ENCODE measurements around the gene UBLCP1. TPM values are rescaled to one million over a fixed set of nuclear protein-coding genes. Genes with fewer than 3 reads are reported as not detected.
"Not testable (repeated sequence)": the region's sequence is repeated elsewhere in the genome, so short reads cannot be mapped to it uniquely, and the experiment has no call there.

The UBLCP1 gene
- polyA plus RNA-seq, 2 of the 4 experiments (the other 2 are of a cell fraction) = 36.5 to 64.8 TPM

GRCh38 chr5:159227452-159227851, 35.6 kb upstream of the UBLCP1 start:
- Histone ChIP-seq H3K4me2 (no peak overlapping the region), H3K9me3 (0 out of 3 replicates have a peak, but pooled peaks cover 3% of the 10 kb centered on the region), H3K27ac (peak overlapping the region; percentile 52 to 82; a peak in 5 of 6 replicates), H3K4me3 (no peak overlapping the region), H3K4me1 (peaks cover 27% of the 10 kb centered on the region)
- ATAC-seq (no peak), FAIRE-seq (no peak), DNase-seq (ENCODE audit: low read depth in 1 of 2, low spot score in 1 of 2) (no peak)
- CTCF ChIA-PET = interaction anchor here (0.6 to 1.6 kb wide), 2 partner anchors 71 to 522 kb away, joined by 4 read pairs; no protein-coding TSS in a partner anchor
- 93% methylated on average over 3 of the region's 3 CpGs for WGBS (ENCODE audit: missing lambda C conversion rate)
- POLR2A ChIA-PET = no interaction called here
- TF ChIP-seq USF2 (IDR thresholded peaks at IDR 0.05) (no peak), HOXA7 (CRISPR knock-in tag; IDR thresholded peaks at IDR 0.05) (no peak), HES2 (IDR thresholded peaks at IDR 0.05) (no peak), ELK1 (IDR thresholded peaks at IDR 0.05; ENCODE audit: low read depth, low read length) (no peak), HOXB5 (CRISPR knock-in tag; IDR thresholded peaks at IDR 0.05) (no peak), EHMT2 (IDR thresholded peaks at IDR 0.05; ENCODE audit: low read depth) (no peak), RFX5 (IDR thresholded peaks at IDR 0.05) (no peak), SMC3 (IDR thresholded peaks at IDR 0.05) (no peak), SREBF2 (IDR thresholded peaks at IDR 0.05) (no peak), EP300 (IDR thresholded peaks at IDR 0.05) (no peak), FOXS1 (CRISPR knock-in tag; IDR thresholded peaks at IDR 0.05) (no peak), MAZ (IDR thresholded peaks at IDR 0.05; ENCODE audit: borderline replicate concordance, low read depth, low read length) (no peak)

- Histone ChIP-seq H3K4me2 (peak overlapping the region; percentile 38), H3K4me1 (peaks cover 27% of the 10 kb centered on the region), H3K27ac (peak overlapping the region; percentile 52 to 82; a peak in 5 of 6 replicates)
- CTCF ChIA-PET = interaction anchor here (0.6 to 1.3 kb wide), 2 partner anchors 71 to 522 kb away, joined by 3 to 4 read pairs; no protein-coding TSS in a partner anchor
- H3K9me3 ChIP-seq; FAIRE-seq; POLR2A ChIA-PET; H3K4me3 ChIP-seq; TF ChIP-seq FOSL2 (IDR thresholded peaks at IDR 0.05): not testable (repeated sequence)
- 28% methylated on average over 5 of the region's 5 CpGs for WGBS (ENCODE audit: missing lambda C conversion rate)
- TF ChIP-seq JUN (IDR thresholded peaks at IDR 0.05) (0 out of 5 replicates have a peak, but pooled peaks of 1 of the 2 experiments have one; percentile 34), MAX (IDR thresholded peaks at IDR 0.05) (peak; percentile 56; the same call in 1 of the 2 replicates), FOSL2 (CRISPR knock-in tag; IDR thresholded peaks at IDR 0.05) (peak; percentile 71)
- DNase-seq (ENCODE audit: low read depth in 1 of 2, low spot score in 1 of 2) = peak in 1 of 2 experiments; percentile 48
- ATAC-seq = peak in 1 of 2 experiments; percentile 73; a peak in 3 of 6 replicates
Observed at GRCh38 chr5:159228097-159228496, 35.0 kb upstream of the UBLCP1 start.

GRCh38 chr5:159230657-159231056, 32.4 kb upstream of the UBLCP1 start:
- ATAC-seq = no peak

GRCh38 chr5:159231167-159231566, 31.9 kb upstream of the UBLCP1 start:
- POLR2A ChIA-PET = no interaction called here
- H3K4me2 ChIP-seq = peak overlapping the region; percentile 1; the same call in 1 of the 3 replicates

More at GRCh38 chr5:159230657-159231056, 32.4 kb upstream of the UBLCP1 start:
- ChIA-PET POLR2A (no interaction called here), CTCF (interaction anchor here (0.6 kb wide), 1 partner anchor 102 kb away, joined by 3 read pairs; no protein-coding TSS in a partner anchor)
- Histone ChIP-seq H3K27ac (peak overlapping the region; percentile 24 to 44; a peak in 5 of 6 replicates), H3K4me2 (peak overlapping the region; percentile 1; the same call in 2 of the 3 replicates), H3K4me3 (no peak overlapping the region), H3K9me3 (0 out of 3 replicates have a peak, but pooled peaks cover 3% of the 10 kb centered on the region), H3K4me1 (peaks cover 27% of the 10 kb centered on the region)
- 69% methylated on average over 3 of the region's 3 CpGs for WGBS (ENCODE audit: missing lambda C conversion rate)
- DNase-seq (ENCODE audit: low read depth in 1 of 2, low spot score in 1 of 2) = no peak
- FAIRE-seq = no peak
- TF ChIP-seq RNF2 (IDR thresholded peaks at IDR 0.05; ENCODE audit: borderline replicate concordance, low read depth) = no peak

More at GRCh38 chr5:159231167-159231566, 31.9 kb upstream of the UBLCP1 start:
- Histone ChIP-seq H3K4me1 (peaks cover 27% of the 10 kb centered on the region), H3K4me3 (no peak overlapping the region), H3K27ac (peak overlapping the region in 1 of 2 experiments; percentile 44; a peak in 3 of 6 replicates), H3K9me3 (0 out of 3 replicates have a peak, but pooled peaks cover 3% of the 10 kb centered on the region)
- no peak for ATAC-seq
- FAIRE-seq = no peak
- 89% methylated on average over 2 of the region's 2 CpGs for WGBS (ENCODE audit: missing lambda C conversion rate)
- DNase-seq (ENCODE audit: low read depth in 1 of 2, low spot score in 1 of 2) = no peak
- CTCF ChIA-PET = interaction anchor here (0.9 kb wide), 1 partner anchor 27 kb away, joined by 3 read pairs; no protein-coding TSS in a partner anchor
- no peak for TF ChIP-seq MYC (IDR thresholded peaks at IDR 0.05; ENCODE audit: borderline replicate concordance, low read length)
- no peak for TF ChIP-seq HMGXB4 (CRISPR knock-in tag; IDR thresholded peaks at IDR 0.05; ENCODE audit: borderline replicate concordance)
- no peak for TF ChIP-seq BHLHE40 (IDR thresholded peaks at IDR 0.05; ENCODE audit: low read depth, low read length)
- TF ChIP-seq USF2 (IDR thresholded peaks at IDR 0.05) = no peak
- TF ChIP-seq CTCF (IDR thresholded peaks at IDR 0.05) = no peak
- TF ChIP-seq SREBF2 (IDR thresholded peaks at IDR 0.05) = no peak
- no peak for TF ChIP-seq POLR2A (IDR thresholded peaks at IDR 0.05; ENCODE audit: low read length)
- TF ChIP-seq RFX5 (IDR thresholded peaks at IDR 0.05) = no peak
- TF ChIP-seq CBX2 (IDR thresholded peaks at IDR 0.05; ENCODE audit: borderline replicate concordance, low read depth) = no peak
- TF ChIP-seq HEYL (CRISPR knock-in tag; IDR thresholded peaks at IDR 0.05) = no peak
